DND-41 (cell line): ENCODE measurements around the gene SHQ1.
"Not testable (repeated sequence)": the region's sequence is repeated elsewhere in the genome, so short reads cannot be mapped to it uniquely, and the experiment has no call there.

Experiments used
- ATAC-seq: fragments of 200-7000 bp; cut with Tn5 transposase; 3 replicates; pipeline ENCODE4 v1.9.1; 2021; ENCODE audit warnings: low read depth; ENCODE audit not compliant: insufficient read depth
- DNase-seq: peaks from one replicate; pipeline ENCODE4 v3.0.0-alpha.2; 2020
- H2AFZ ChIP-seq: 2 replicates; pipeline ENCODE4 v1.6.0; 2012; ENCODE audit warnings: low read depth, low read length
- H3K27ac ChIP-seq: 2 replicates; pipeline ENCODE4 v1.5.1; 2012; ENCODE audit warnings: low read length, inconsistent platforms
- H3K27me3 ChIP-seq: fragments of 200-600 bp; sonication (generic); 2 replicates; pipeline ENCODE4 v1.6.0; 2012; ENCODE audit warnings: low read length, mild to moderate bottlenecking, inconsistent platforms; ENCODE audit not compliant: insufficient read depth, poor library complexity
- H3K36me3 ChIP-seq: 2 replicates; pipeline ENCODE4 v1.5.1; 2012; ENCODE audit warnings: low read length, inconsistent platforms; ENCODE audit not compliant: insufficient read depth
- H3K4me1 ChIP-seq: 2 replicates; pipeline ENCODE4 v1.5.1; 2012; ENCODE audit warnings: mild to moderate bottlenecking, low read length; ENCODE audit not compliant: insufficient read depth
- H3K4me2 ChIP-seq: 2 replicates; pipeline ENCODE4 v1.6.0; 2012; ENCODE audit warnings: mild to moderate bottlenecking, moderate library complexity, low read length, inconsistent platforms; ENCODE audit not compliant: insufficient read depth
- H3K4me3 ChIP-seq, 2 experiments: fragments of 200-600 bp in 1 of 2; shearing (Covaris generic) in 1 of 2; 2 replicates each; pipeline ENCODE4 v1.5.1; 2012 to 2016; ENCODE audit warnings: inconsistent platforms in 2 of 2, low read length in 2 of 2, mild to moderate bottlenecking in 2 of 2, low read depth in 1 of 2, moderate library complexity in 1 of 2
- H3K79me2 ChIP-seq: 2 replicates; pipeline ENCODE4 v1.6.0; 2012; ENCODE audit warnings: low read length, inconsistent platforms; ENCODE audit not compliant: insufficient read depth
- H3K9ac ChIP-seq: 2 replicates; pipeline ENCODE4 v1.6.0; 2012; ENCODE audit warnings: low read depth, mild to moderate bottlenecking, inconsistent platforms, low read length, moderate library complexity
- H3K9me3 ChIP-seq: 2 replicates; pipeline ENCODE4 v1.5.1; 2012; ENCODE audit warnings: low read length, moderate library complexity, mild to moderate bottlenecking, inconsistent platforms; ENCODE audit not compliant: insufficient read depth, severe bottlenecking
- H4K20me1 ChIP-seq: 2 replicates; pipeline ENCODE4 v1.6.0; 2012; ENCODE audit warnings: low read length; ENCODE audit not compliant: insufficient read depth
- CTCF ChIP-seq: IDR thresholded peaks from 2 replicates; pipeline ENCODE4 v1.5.1; 2012; ENCODE audit warnings: borderline replicate concordance, low read length, moderate library complexity, mild to moderate bottlenecking; ENCODE audit not compliant: poor library complexity, severe bottlenecking; ENCODE audit errors: extremely low read depth
- EZH2 ChIP-seq: IDR thresholded peaks from 3 replicates; pipeline ENCODE4 v1.6.1; 2012; ENCODE audit warnings: borderline replicate concordance, low read depth, mild to moderate bottlenecking, moderate library complexity, low read length, inconsistent platforms; ENCODE audit not compliant: severe bottlenecking

The SHQ1 gene

GRCh38 chr3:72721683-72722381, 126.4 kb downstream of the SHQ1 start:
- Histone ChIP-seq H3K9me3 (no peaks in the 10 kb centered on the region), H3K27me3 (no peaks in the 10 kb centered on the region), H4K20me1 (no peaks in the 10 kb centered on the region), H3K4me2 (no peak overlapping the region), H3K4me1 (no peaks in the 10 kb centered on the region), H3K9ac (no peak overlapping the region), H3K79me2 (no peaks in the 10 kb centered on the region), H3K4me3 (no peak overlapping the region), H3K27ac (no peak overlapping the region), H3K36me3 (no peaks in the 10 kb centered on the region), H2AFZ (no peak overlapping the region)
- TF ChIP-seq CTCF (no peak), EZH2 (no peak)
- ATAC-seq (no peak), DNase-seq (no peak)

GRCh38 chr3:72720566-72720965, 127.7 kb downstream of the SHQ1 start:
- no peaks in the 10 kb centered on the region for H4K20me1 ChIP-seq
- no peak overlapping the region for H3K27ac ChIP-seq
- TF ChIP-seq CTCF (no peak), EZH2 (no peak)
- H3K9me3 ChIP-seq: peaks cover 7% of the 10 kb centered on the region
- H3K4me1 ChIP-seq: no peaks in the 10 kb centered on the region
- no peak for DNase-seq
- no peaks in the 10 kb centered on the region for H3K36me3 ChIP-seq
- H3K4me3 ChIP-seq: no peak overlapping the region
- no peaks in the 10 kb centered on the region for H3K79me2 ChIP-seq
- no peak for ATAC-seq
- no peak overlapping the region for H3K9ac ChIP-seq
- no peak overlapping the region for H2AFZ ChIP-seq
- no peak overlapping the region for H3K4me2 ChIP-seq
- no peaks in the 10 kb centered on the region for H3K27me3 ChIP-seq

GRCh38 chr3:72719137-72719536, 129.1 kb downstream of the SHQ1 start:
- Histone ChIP-seq H3K4me1 (no peaks in the 10 kb centered on the region), H3K4me3 (no peak overlapping the region), H3K27ac (no peak overlapping the region), H3K36me3 (no peaks in the 10 kb centered on the region), H3K9ac (no peak overlapping the region), H2AFZ (no peak overlapping the region), H3K79me2 (no peaks in the 10 kb centered on the region), H3K4me2 (no peak overlapping the region), H4K20me1 (no peaks in the 10 kb centered on the region), H3K9me3 (peaks cover 7% of the 10 kb centered on the region), H3K27me3 (no peaks in the 10 kb centered on the region)
- no peak for DNase-seq
- no peak for ATAC-seq
- TF ChIP-seq CTCF: no peak
- TF ChIP-seq EZH2: no peak

- not testable (repeated sequence) for DNase-seq, H2AFZ ChIP-seq, H3K27ac ChIP-seq, H3K4me1 ChIP-seq, ATAC-seq, H3K9ac ChIP-seq, H3K9me3 ChIP-seq, H3K4me2 ChIP-seq, H3K4me3 ChIP-seq, H4K20me1 ChIP-seq, H3K27me3 ChIP-seq, H3K36me3 ChIP-seq, H3K79me2 ChIP-seq
These were observed 134.1 kb downstream of the SHQ1 start for GRCh38 chr3:72714135-72714534.

GRCh38 chr3:72710471-72710870, 137.8 kb downstream of the SHQ1 start:
- H3K27ac ChIP-seq, H3K9me3 ChIP-seq, H3K27me3 ChIP-seq: not testable (repeated sequence)

More at GRCh38 chr3:72710471-72710870, 137.8 kb downstream of the SHQ1 start:
- not testable (repeated sequence) for ATAC-seq, H3K79me2 ChIP-seq, H3K9ac ChIP-seq, H3K4me1 ChIP-seq, H2AFZ ChIP-seq, H3K4me2 ChIP-seq, DNase-seq, H4K20me1 ChIP-seq, H3K4me3 ChIP-seq, H3K36me3 ChIP-seq
